Measurements from ENCODE around the gene SERPINH1.

Gene SERPINH1

GRCh38 chr11:75530577-75530976 is 31.5 kb upstream of the SERPINH1 start:
- Histone ChIP-seq H4K8ac (ENCODE audit: low read depth, low read length) (no peak overlapping the region), H2BK5ac (ENCODE audit: low read length) (no peak overlapping the region), H4K5ac (ENCODE audit: low read length) (no peak overlapping the region), H3K9ac (ENCODE audit: low read length) (no peak overlapping the region), H3K18ac (ENCODE audit: low read length) (no peak overlapping the region), H3K36me3 (ENCODE audit: control insufficient read depth, insufficient read depth, low read length) (no peaks in the 10 kb centered on the region), H3K4me2 (ENCODE audit: low read length) (no peak overlapping the region), H3K4ac (ENCODE audit: low read depth, low read length) (no peak overlapping the region), H3K79me1 (ENCODE audit: low read length) (no peaks in the 10 kb centered on the region), H3K4me3 (ENCODE audit: low read length) (no peak overlapping the region), H3K79me2 (ENCODE audit: control insufficient read depth, insufficient read depth, low read length) (no peaks in the 10 kb centered on the region), H3K27ac (ENCODE audit: low read depth, low read length) (no peak overlapping the region), H3K27me3 (ENCODE audit: insufficient read depth, low read length, poor library complexity) (no peaks in the 10 kb centered on the region), H3K23ac (ENCODE audit: low read length) (no peak overlapping the region), H2BK15ac (replicated peaks; ENCODE audit: low read depth) (no peak overlapping the region), H3K56ac (ENCODE audit: low read length) (no peak overlapping the region), H3K4me1 (ENCODE audit: control insufficient read depth, low read depth, low read length) (no peaks in the 10 kb centered on the region), H2AK5ac (ENCODE audit: low read length) (no peak overlapping the region), H2BK120ac (ENCODE audit: low read depth, low read length) (no peak overlapping the region)
- DNase-seq: no peak
- WGBS (ENCODE audit: extremely low coverage, insufficient coverage, low lambda C conversion rate): no CpG with 5 or more reads among the region's 3 CpGs

GRCh38 chr11:75531325-75531724 is 30.7 kb upstream of the SERPINH1 start:
- Histone ChIP-seq H2BK15ac (replicated peaks; ENCODE audit: low read depth) (no peak overlapping the region), H3K4ac (ENCODE audit: low read depth, low read length) (no peak overlapping the region), H3K79me1 (ENCODE audit: low read length) (no peaks in the 10 kb centered on the region), H3K56ac (ENCODE audit: low read length) (peak overlapping the region; percentile 25), H3K4me2 (ENCODE audit: low read length) (no peak overlapping the region), H3K4me3 (ENCODE audit: low read length) (no peak overlapping the region), H3K36me3 (ENCODE audit: control insufficient read depth, insufficient read depth, low read length) (no peaks in the 10 kb centered on the region), H2BK5ac (ENCODE audit: low read length) (no peak overlapping the region), H3K18ac (ENCODE audit: low read length) (no peak overlapping the region), H3K79me2 (ENCODE audit: control insufficient read depth, insufficient read depth, low read length) (no peaks in the 10 kb centered on the region), H2BK120ac (ENCODE audit: low read depth, low read length) (no peak overlapping the region), H4K8ac (ENCODE audit: low read depth, low read length) (no peak overlapping the region), H3K4me1 (ENCODE audit: control insufficient read depth, low read depth, low read length) (no peaks in the 10 kb centered on the region), H3K27ac (ENCODE audit: low read depth, low read length) (no peak overlapping the region), H4K5ac (ENCODE audit: low read length) (no peak overlapping the region), H3K23ac (ENCODE audit: low read length) (no peak overlapping the region), H3K27me3 (ENCODE audit: insufficient read depth, low read length, poor library complexity) (no peaks in the 10 kb centered on the region), H2AK5ac (ENCODE audit: low read length) (no peak overlapping the region), H3K9ac (ENCODE audit: low read length) (no peak overlapping the region)
- WGBS (ENCODE audit: extremely low coverage, insufficient coverage, low lambda C conversion rate): no CpG with 5 or more reads among the region's 4 CpGs
- no peak for DNase-seq

GRCh38 chr11:75532200-75533048 is 29.6 kb upstream of the SERPINH1 start:
- H3K4ac ChIP-seq (ENCODE audit: low read depth, low read length): no peak overlapping the region
- WGBS (ENCODE audit: extremely low coverage, insufficient coverage, low lambda C conversion rate): no CpG with 5 or more reads among the region's 7 CpGs
- no peak overlapping the region for H2AK5ac ChIP-seq (ENCODE audit: low read length)
- H3K27me3 ChIP-seq (ENCODE audit: insufficient read depth, low read length, poor library complexity): no peaks in the 10 kb centered on the region
- H3K27ac ChIP-seq (ENCODE audit: low read depth, low read length): no peak overlapping the region
- H3K4me2 ChIP-seq (ENCODE audit: low read length): peak overlapping the region; percentile 44
- H3K79me2 ChIP-seq (ENCODE audit: control insufficient read depth, insufficient read depth, low read length): no peaks in the 10 kb centered on the region
- DNase-seq: peak; percentile 84
- no peak overlapping the region for H2BK120ac ChIP-seq (ENCODE audit: low read depth, low read length)
- no peak overlapping the region for H2BK5ac ChIP-seq (ENCODE audit: low read length)
- peaks cover 1% of the 10 kb centered on the region for H3K4me1 ChIP-seq (ENCODE audit: control insufficient read depth, low read depth, low read length)
- no peak overlapping the region for H2BK15ac ChIP-seq (replicated peaks; ENCODE audit: low read depth)
- H4K8ac ChIP-seq (ENCODE audit: low read depth, low read length): no peak overlapping the region
- no peaks in the 10 kb centered on the region for H3K36me3 ChIP-seq (ENCODE audit: control insufficient read depth, insufficient read depth, low read length)
- peak overlapping the region; percentile 71 for H3K56ac ChIP-seq (ENCODE audit: low read length)
- H3K4me3 ChIP-seq (ENCODE audit: low read length): no peak overlapping the region
- H3K9ac ChIP-seq (ENCODE audit: low read length): peak overlapping the region; percentile 55
- no peak overlapping the region for H4K5ac ChIP-seq (ENCODE audit: low read length)
- H3K79me1 ChIP-seq (ENCODE audit: low read length): no peaks in the 10 kb centered on the region
- no peak overlapping the region for H3K18ac ChIP-seq (ENCODE audit: low read length)
- H3K23ac ChIP-seq (ENCODE audit: low read length): no peak overlapping the region

- no peak for DNase-seq
- no peak overlapping the region for H3K4me2 ChIP-seq (ENCODE audit: low read length)
- H3K4me1 ChIP-seq (ENCODE audit: control insufficient read depth, low read depth, low read length): peaks cover 3% of the 10 kb centered on the region
- H3K36me3 ChIP-seq (ENCODE audit: control insufficient read depth, insufficient read depth, low read length): no peaks in the 10 kb centered on the region
- no peaks in the 10 kb centered on the region for H3K79me1 ChIP-seq (ENCODE audit: low read length)
- H3K56ac ChIP-seq (ENCODE audit: low read length): no peak overlapping the region
- no peak overlapping the region for H4K8ac ChIP-seq (ENCODE audit: low read depth, low read length)
- H3K79me2 ChIP-seq (ENCODE audit: control insufficient read depth, insufficient read depth, low read length): no peaks in the 10 kb centered on the region
- no peak overlapping the region for H3K4ac ChIP-seq (ENCODE audit: low read depth, low read length)
- no peak overlapping the region for H2BK15ac ChIP-seq (replicated peaks; ENCODE audit: low read depth)
- no peak overlapping the region for H3K27ac ChIP-seq (ENCODE audit: low read depth, low read length)
- no peak overlapping the region for H3K9ac ChIP-seq (ENCODE audit: low read length)
- H4K5ac ChIP-seq (ENCODE audit: low read length): no peak overlapping the region
- H3K23ac ChIP-seq (ENCODE audit: low read length): no peak overlapping the region
- H2AK5ac ChIP-seq (ENCODE audit: low read length): no peak overlapping the region
- H2BK120ac ChIP-seq (ENCODE audit: low read depth, low read length): no peak overlapping the region
- H3K27me3 ChIP-seq (ENCODE audit: insufficient read depth, low read length, poor library complexity): no peaks in the 10 kb centered on the region
- WGBS (ENCODE audit: extremely low coverage, insufficient coverage, low lambda C conversion rate): no CpG with 5 or more reads among the region's 1 CpG
- H2BK5ac ChIP-seq (ENCODE audit: low read length): no peak overlapping the region
- no peak overlapping the region for H3K18ac ChIP-seq (ENCODE audit: low read length)
- no peak overlapping the region for H3K4me3 ChIP-seq (ENCODE audit: low read length)
Observed at GRCh38 chr11:75533896-75534258, 28.2 kb upstream of the SERPINH1 start.

- Histone ChIP-seq H3K56ac (ENCODE audit: low read length) (no peak overlapping the region), H2BK120ac (ENCODE audit: low read depth, low read length) (no peak overlapping the region), H3K9ac (ENCODE audit: low read length) (no peak overlapping the region), H3K23ac (ENCODE audit: low read length) (no peak overlapping the region), H3K36me3 (ENCODE audit: control insufficient read depth, insufficient read depth, low read length) (no peaks in the 10 kb centered on the region), H3K79me2 (ENCODE audit: control insufficient read depth, insufficient read depth, low read length) (no peaks in the 10 kb centered on the region), H2AK5ac (ENCODE audit: low read length) (no peak overlapping the region), H3K4me1 (ENCODE audit: control insufficient read depth, low read depth, low read length) (peaks cover 3% of the 10 kb centered on the region), H4K8ac (ENCODE audit: low read depth, low read length) (no peak overlapping the region), H3K4me2 (ENCODE audit: low read length) (no peak overlapping the region), H3K27me3 (ENCODE audit: insufficient read depth, low read length, poor library complexity) (no peaks in the 10 kb centered on the region), H2BK5ac (ENCODE audit: low read length) (no peak overlapping the region), H3K27ac (ENCODE audit: low read depth, low read length) (no peak overlapping the region), H3K4ac (ENCODE audit: low read depth, low read length) (no peak overlapping the region), H3K18ac (ENCODE audit: low read length) (no peak overlapping the region), H3K79me1 (ENCODE audit: low read length) (no peaks in the 10 kb centered on the region), H3K4me3 (ENCODE audit: low read length) (no peak overlapping the region), H4K5ac (ENCODE audit: low read length) (no peak overlapping the region), H2BK15ac (replicated peaks; ENCODE audit: low read depth) (no peak overlapping the region)
- WGBS (ENCODE audit: extremely low coverage, insufficient coverage, low lambda C conversion rate): no CpG with 5 or more reads among the region's 15 CpGs
- no peak for DNase-seq
Observed at GRCh38 chr11:75534259-75535069, 27.6 kb upstream of the SERPINH1 start.
